HepG2 (cell line): ENCODE data around the gene IER5L. TPM values are rescaled to one million over a fixed set of nuclear protein-coding genes. Genes with fewer than 3 reads are reported as not detected.

ENCODE experiments used
- JUNB ChIP-seq: sonication (generic); formaldehyde crosslinking; IDR thresholded peaks from 2 replicates; pipeline ENCODE4 v1.8.0; 2022; ENCODE audit warnings: missing genetic modification reagents, mild to moderate bottlenecking, borderline replicate concordance
- KLF15 ChIP-seq: sonication (generic); formaldehyde crosslinking; IDR thresholded peaks from 2 replicates; pipeline ENCODE4 v1.8.1; 2023; ENCODE audit warnings: borderline replicate concordance, mild to moderate bottlenecking, inconsistent platforms, missing genetic modification reagents, mixed read lengths
- KLF9 ChIP-seq: IDR thresholded peaks from 2 replicates; pipeline ENCODE4 v1.6.1; 2016; ENCODE audit warnings: low read depth
- SNAPC4 ChIP-seq: sonication (generic); formaldehyde crosslinking; IDR thresholded peaks from 2 replicates; pipeline ENCODE4 v1.4.0; 2020; ENCODE audit warnings: mild to moderate bottlenecking, missing genetic modification reagents
- SOX6 ChIP-seq, 2 experiments: fragments of 450-650 bp in 1 of 2; sonication (generic) in 1 of 2; formaldehyde crosslinking in 1 of 2; IDR thresholded peaks; 2 replicates each; pipeline versions ENCODE4 v1.4.0 to v1.6.1; 2017 to 2020; ENCODE audit warnings: antibody characterized with exemption in 1 of 2, mild to moderate bottlenecking in 1 of 2, missing genetic modification reagents in 1 of 2
- TRIM22 ChIP-seq: fragments of 450-650 bp; IDR thresholded peaks from 2 replicates; pipeline ENCODE4 v1.6.1; 2017
- ZC3H13 ChIP-seq: sonication (generic); formaldehyde crosslinking; IDR thresholded peaks from 2 replicates; pipeline ENCODE4 v1.8.1; 2023; ENCODE audit warnings: mild to moderate bottlenecking, missing genetic modification reagents, moderate library complexity
- ZNF101 ChIP-seq: sonication (generic); formaldehyde crosslinking; IDR thresholded peaks from 2 replicates; pipeline ENCODE4 v1.4.0; 2020; ENCODE audit warnings: mild to moderate bottlenecking, low read depth, missing genetic modification reagents, borderline replicate concordance
- polyA plus RNA-seq, 8 experiments: library from polyadenylated mRNA; depleted of rRNA in 3 of 8; stranded (reverse) in 7 of 8; unstranded in 1 of 8; fragments of >200 nt; fragmentation: Illumina TruSeq in 4 of 8; extraction: Trizol in 4 of 8; gene quantifications; 2 replicates each; pipeline versions ENCODE4 v1.2.1 to v1.2.3, GENCODE V29; 2011 to 2016; ENCODE audit warnings: low read depth in 4 of 8, missing spikeins in 1 of 8, mixed read lengths in 1 of 8; ENCODE audit not compliant: insufficient read depth in 1 of 8
- total RNA-seq, 5 experiments: library from RNA; depleted of rRNA; stranded (reverse); fragments of >200 nt; fragmentation: Illumina TruSeq; extraction: Trizol; gene quantifications; 2 replicates each; pipeline ENCODE4 v1.2.3, GENCODE V29; 2016; ENCODE audit warnings: low read depth in 1 of 5
- TF ChIP-seq, protein P1 (sequence below): sonication (generic); formaldehyde crosslinking; IDR thresholded peaks from 2 replicates; pipeline ENCODE4 v1.4.0; 2020; ENCODE audit warnings: missing genetic modification reagents, borderline replicate concordance
- TF ChIP-seq, protein P2 (sequence below): IDR thresholded peaks from 2 replicates; pipeline ENCODE4 v1.6.1; 2016; ENCODE audit warnings: mild to moderate bottlenecking
- TF ChIP-seq, protein P3 (sequence below): sonication (generic); formaldehyde crosslinking; IDR thresholded peaks from 2 replicates; pipeline ENCODE4 v1.4.0; 2020; ENCODE audit warnings: missing genetic modification reagents, borderline replicate concordance

Gene IER5L
- total and polyA plus RNA-seq, 2 of the 13 experiments (the other 11 are each of a cell fraction or from before 2014, with no cell fraction given): 1.8 to 3.3 TPM

DNA sequence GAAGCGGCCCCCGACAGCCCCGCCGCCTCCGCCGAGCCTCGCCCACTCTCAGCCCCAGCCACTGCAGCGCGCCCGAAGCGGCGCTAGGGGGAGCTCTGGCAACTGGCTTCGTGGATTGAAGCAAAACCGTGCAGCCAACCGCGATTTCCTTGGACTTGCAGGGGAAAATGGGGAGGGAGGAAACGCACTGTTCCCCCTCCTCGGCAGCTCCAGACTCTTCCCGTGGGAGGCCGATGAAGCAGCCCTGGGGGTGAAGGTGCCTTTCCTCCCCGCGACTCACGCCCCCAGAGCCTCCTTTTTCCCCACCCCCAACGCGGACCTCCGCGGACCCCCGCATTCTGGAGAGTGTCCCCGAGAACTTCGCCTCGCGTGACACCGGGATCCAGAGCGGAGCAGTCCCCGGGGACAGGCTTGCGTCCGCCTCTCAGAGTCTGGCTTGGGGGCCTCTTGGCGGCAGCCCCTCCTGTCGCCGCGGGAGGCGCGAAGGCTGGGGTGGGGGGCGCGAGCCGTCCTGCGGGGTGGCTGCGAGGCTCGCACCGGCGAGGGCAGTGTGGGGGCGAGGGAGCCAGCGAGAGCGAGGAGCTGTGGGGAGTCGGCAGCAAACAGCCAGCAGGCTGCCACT, 3.8 kb downstream of the IER5L start (continued):
- TF ChIP-seq, protein P1, sequence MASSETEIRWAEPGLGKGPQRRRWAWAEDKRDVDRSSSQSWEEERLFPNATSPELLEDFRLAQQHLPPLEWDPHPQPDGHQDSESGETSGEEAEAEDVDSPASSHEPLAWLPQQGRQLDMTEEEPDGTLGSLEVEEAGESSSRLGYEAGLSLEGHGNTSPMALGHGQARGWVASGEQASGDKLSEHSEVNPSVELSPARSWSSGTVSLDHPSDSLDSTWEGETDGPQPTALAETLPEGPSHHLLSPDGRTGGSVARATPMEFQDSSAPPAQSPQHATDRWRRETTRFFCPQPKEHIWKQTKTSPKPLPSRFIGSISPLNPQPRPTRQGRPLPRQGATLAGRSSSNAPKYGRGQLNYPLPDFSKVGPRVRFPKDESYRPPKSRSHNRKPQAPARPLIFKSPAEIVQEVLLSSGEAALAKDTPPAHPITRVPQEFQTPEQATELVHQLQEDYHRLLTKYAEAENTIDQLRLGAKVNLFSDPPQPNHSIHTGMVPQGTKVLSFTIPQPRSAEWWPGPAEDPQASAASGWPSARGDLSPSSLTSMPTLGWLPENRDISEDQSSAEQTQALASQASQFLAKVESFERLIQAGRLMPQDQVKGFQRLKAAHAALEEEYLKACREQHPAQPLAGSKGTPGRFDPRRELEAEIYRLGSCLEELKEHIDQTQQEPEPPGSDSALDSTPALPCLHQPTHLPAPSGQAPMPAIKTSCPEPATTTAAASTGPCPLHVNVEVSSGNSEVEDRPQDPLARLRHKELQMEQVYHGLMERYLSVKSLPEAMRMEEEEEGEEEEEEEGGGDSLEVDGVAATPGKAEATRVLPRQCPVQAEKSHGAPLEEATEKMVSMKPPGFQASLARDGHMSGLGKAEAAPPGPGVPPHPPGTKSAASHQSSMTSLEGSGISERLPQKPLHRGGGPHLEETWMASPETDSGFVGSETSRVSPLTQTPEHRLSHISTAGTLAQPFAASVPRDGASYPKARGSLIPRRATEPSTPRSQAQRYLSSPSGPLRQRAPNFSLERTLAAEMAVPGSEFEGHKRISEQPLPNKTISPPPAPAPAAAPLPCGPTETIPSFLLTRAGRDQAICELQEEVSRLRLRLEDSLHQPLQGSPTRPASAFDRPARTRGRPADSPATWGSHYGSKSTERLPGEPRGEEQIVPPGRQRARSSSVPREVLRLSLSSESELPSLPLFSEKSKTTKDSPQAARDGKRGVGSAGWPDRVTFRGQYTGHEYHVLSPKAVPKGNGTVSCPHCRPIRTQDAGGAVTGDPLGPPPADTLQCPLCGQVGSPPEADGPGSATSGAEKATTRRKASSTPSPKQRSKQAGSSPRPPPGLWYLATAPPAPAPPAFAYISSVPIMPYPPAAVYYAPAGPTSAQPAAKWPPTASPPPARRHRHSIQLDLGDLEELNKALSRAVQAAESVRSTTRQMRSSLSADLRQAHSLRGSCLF (CRISPR knock-in tag): no peak
- TF ChIP-seq SNAPC4 (CRISPR knock-in tag) (0 out of 2 replicates have a peak, but pooled peaks have one; percentile 54), JUNB (CRISPR knock-in tag) (no peak), SOX6 (IDR thresholded peaks at IDR 0.05) (no peak), SOX6 (CRISPR knock-in tag; IDR thresholded peaks at IDR 0.05) (peak; percentile 52), ZNF101 (CRISPR knock-in tag) (no peak), ZC3H13 (CRISPR knock-in tag) (no peak), KLF15 (CRISPR knock-in tag) (no peak), TRIM22 (no peak), KLF9 (CRISPR knock-in tag) (peak; percentile 70; the same call in 1 of the 2 replicates)
- TF ChIP-seq, protein P2, sequence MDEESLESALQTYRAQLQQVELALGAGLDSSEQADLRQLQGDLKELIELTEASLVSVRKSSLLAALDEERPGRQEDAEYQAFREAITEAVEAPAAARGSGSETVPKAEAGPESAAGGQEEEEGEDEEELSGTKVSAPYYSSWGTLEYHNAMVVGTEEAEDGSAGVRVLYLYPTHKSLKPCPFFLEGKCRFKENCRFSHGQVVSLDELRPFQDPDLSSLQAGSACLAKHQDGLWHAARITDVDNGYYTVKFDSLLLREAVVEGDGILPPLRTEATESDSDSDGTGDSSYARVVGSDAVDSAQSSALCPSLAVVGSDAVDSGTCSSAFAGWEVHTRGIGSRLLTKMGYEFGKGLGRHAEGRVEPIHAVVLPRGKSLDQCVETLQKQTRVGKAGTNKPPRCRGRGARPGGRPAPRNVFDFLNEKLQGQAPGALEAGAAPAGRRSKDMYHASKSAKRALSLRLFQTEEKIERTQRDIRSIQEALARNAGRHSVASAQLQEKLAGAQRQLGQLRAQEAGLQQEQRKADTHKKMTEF (CRISPR knock-in tag): peak; percentile 73
- TF ChIP-seq, protein P3, sequence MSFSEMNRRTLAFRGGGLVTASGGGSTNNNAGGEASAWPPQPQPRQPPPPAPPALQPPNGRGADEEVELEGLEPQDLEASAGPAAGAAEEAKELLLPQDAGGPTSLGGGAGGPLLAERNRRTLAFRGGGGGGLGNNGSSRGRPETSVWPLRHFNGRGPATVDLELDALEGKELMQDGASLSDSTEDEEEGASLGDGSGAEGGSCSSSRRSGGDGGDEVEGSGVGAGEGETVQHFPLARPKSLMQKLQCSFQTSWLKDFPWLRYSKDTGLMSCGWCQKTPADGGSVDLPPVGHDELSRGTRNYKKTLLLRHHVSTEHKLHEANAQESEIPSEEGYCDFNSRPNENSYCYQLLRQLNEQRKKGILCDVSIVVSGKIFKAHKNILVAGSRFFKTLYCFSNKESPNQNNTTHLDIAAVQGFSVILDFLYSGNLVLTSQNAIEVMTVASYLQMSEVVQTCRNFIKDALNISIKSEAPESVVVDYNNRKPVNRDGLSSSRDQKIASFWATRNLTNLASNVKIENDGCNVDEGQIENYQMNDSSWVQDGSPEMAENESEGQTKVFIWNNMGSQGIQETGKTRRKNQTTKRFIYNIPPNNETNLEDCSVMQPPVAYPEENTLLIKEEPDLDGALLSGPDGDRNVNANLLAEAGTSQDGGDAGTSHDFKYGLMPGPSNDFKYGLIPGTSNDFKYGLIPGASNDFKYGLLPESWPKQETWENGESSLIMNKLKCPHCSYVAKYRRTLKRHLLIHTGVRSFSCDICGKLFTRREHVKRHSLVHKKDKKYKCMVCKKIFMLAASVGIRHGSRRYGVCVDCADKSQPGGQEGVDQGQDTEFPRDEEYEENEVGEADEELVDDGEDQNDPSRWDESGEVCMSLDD (CRISPR knock-in tag): 0 out of 2 replicates have a peak, but pooled peaks have one; percentile 32
